Lower leg skin (tissue), 4 donors: ENCODE measurements around the gene CCDC28B. TPM values are rescaled to one million over a fixed set of nuclear protein-coding genes. Genes with fewer than 3 reads are reported as not detected.
A peak's percentile ranks its signal among the peaks of the same experiment; 100 is the strongest.

Experiments
- DNase-seq, 2 donors: peaks; one replicate each; pipeline ENCODE4 v3.0.0-alpha.2; 2019; ENCODE audit warnings: low spot score in 2 of 2
- H3K4me3 ChIP-seq: fragments of 200-600 bp; sonication (generic); 2 replicates; pipeline ENCODE4 v1.5.1; 2017; ENCODE audit warnings: mild to moderate bottlenecking, low read depth; ENCODE audit not compliant: poor library complexity, severe bottlenecking
- CTCF ChIP-seq, 3 donors: fragments of 450-650 bp; IDR thresholded peaks; one replicate each; pipeline ENCODE4 v1.5.1; 2016; ENCODE audit warnings: antibody characterized with exemption in 3 of 3, mild to moderate bottlenecking in 3 of 3, moderate library complexity in 2 of 3
- POLR2A ChIP-seq, 2 donors: fragments of 450-650 bp; IDR thresholded peaks; one replicate each; pipeline ENCODE4 v1.6.1; 2016 to 2017; ENCODE audit warnings: antibody characterized with exemption in 2 of 2, mild to moderate bottlenecking in 1 of 2, moderate library complexity in 1 of 2
- WGBS, 2 donors: methylation state at CpG; one replicate each; pipeline ENCODE4 v1.1.5; 2018; 5-methylcytosine and 5-hydroxymethylcytosine counted together
- intact Hi-C: fragments of 100-400 bp; cut with DNase I; formaldehyde crosslinking; loops from one replicate; pipeline ENCODE4 v1.15.0; 2023; ENCODE audit warnings: low total_unique reads
- total RNA-seq, 4 donors: library from RNA; depleted of rRNA; stranded (reverse); fragments of >200 nt; gene quantifications; one replicate each; pipeline ENCODE4 v1.1.0, GENCODE V29; 2016

The CCDC28B gene
- total RNA-seq, 4 donors from 2014 or later: 2.0 to 3.6 (median 3.3) TPM

DNA sequence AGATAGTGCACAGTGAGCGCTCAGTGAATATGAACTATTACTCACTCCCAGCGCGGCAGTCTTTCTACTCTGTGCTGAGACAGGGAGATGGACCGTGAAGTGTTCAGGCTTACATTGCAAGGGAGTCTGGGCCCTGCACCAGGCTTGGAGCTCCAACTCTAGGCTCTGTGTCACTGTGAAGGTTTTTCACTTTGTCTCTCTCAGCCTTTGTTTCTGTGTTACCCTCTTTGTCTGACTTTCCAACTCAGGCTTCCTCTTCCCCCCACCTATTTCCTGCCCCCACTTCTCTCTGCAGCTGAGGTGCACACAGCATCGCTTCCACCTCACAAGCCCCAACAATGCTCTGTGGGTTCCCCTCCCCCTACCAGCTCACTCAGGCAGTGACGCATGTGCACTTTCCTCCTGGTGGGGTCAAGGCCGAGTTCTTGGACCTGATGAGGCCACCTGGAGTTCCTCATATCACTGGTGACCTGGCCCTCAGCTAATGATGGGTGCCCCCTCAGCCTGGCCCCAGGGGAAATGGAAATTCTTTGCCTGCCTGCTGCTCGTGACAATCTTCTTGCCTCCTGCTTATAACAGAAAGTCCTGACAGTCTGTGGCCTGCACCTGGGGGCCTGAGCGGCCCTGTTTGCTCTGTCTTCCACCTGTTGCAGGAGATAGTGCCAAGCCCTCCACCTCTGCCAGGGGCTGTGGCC lies 49.6 kb downstream of the CCDC28B start:
- peak in 1 of 2 donors; percentile 40 for DNase-seq
- WGBS, 2 donors: 67 to 75% methylated on average over 8 to 9 of the region's 9 CpGs
- no peak overlapping the region for H3K4me3 ChIP-seq

DNA sequence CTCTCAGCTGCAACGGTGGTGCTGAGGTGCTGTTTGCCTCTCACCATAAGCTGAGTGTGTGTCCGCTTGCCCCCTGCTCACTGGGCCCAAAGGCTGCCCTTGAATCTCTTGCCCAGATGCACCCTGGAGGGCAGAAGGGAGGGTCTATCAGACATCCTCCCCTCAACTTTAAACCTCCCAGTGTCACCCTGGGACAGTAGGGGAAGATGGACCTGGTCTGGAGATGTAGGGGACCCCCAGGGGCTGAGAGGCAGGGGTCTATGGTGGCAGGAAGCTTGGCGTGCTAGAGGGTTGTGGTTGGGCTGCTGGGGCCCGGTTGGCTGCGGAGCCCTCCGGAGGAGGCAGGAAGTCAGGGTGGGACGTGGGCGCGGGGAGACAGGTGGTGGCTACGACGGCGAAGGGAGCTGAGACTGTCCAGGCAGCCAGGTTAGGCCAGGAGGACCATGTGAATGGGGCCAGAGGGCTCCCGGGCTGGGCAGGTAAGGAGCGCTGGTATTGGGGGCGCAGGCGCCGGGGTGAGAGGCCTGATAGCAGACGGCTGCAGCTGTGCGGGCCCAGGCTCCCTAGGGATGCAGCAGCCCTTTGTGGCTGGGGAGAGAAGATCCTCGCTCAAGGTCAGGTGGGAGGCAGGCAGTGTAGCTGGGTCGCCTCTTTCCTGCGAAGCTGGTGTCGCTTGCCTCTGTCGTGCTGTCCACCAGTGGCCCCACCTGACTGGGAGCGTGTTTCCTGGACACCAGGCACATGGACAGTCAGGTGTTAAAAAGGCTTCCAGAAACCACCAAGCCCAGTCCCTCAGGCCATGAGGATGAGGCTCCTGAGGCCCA lies 50.7 kb downstream of the CCDC28B start, which contains the start of gene LCK:
Gene LCK, plus strand, starts transcription at position 373 of the 824 bp plus-strand sequence. CDS start 23,065 bp downstream, outside the sequence.
- H3K4me3 ChIP-seq: no peak within 1 kb of the TSS
- no peak for DNase-seq
- 89% methylated on average over 25 of the region's 25 CpGs for WGBS, 2 donors
- TF ChIP-seq CTCF (IDR thresholded peaks at IDR 0.05) (no peak), POLR2A (IDR thresholded peaks at IDR 0.05) (no peak)
- intact Hi-C loops: no loop called here

More for the DNA sequence above, 49.6 kb downstream of the CCDC28B start:
- intact Hi-C loops: no loop called here
- TF ChIP-seq POLR2A (IDR thresholded peaks at IDR 0.05): no peak
- TF ChIP-seq CTCF (IDR thresholded peaks at IDR 0.05): no peak

Other genes with a start within 250 kb of the CCDC28B start
- 10 to 100 TPM; 60.8 to 94.3 (median 84.7) TPM for gene KHDRBS1, start 186.7 kb upstream of the CCDC28B start, total RNA-seq
- gene TMEM39B, start 127.7 kb upstream of the CCDC28B start, total RNA-seq: 1 to 10 TPM; 2.9 to 5.0 (median 4.3) TPM
- gene KPNA6, start 92.5 kb upstream of the CCDC28B start, total RNA-seq: 10 to 100 TPM; 44.2 to 48.5 (median 44.3) TPM
- gene TXLNA, start 20.9 kb upstream of the CCDC28B start, total RNA-seq: 10 to 100 TPM; 41.1 to 62.0 (median 56.6) TPM
- gene IQCC, start 5.1 kb downstream of the CCDC28B start, total RNA-seq: 1 to 10 TPM; 3.4 to 6.5 (median 4.7) TPM
- gene DCDC2B, start 8.5 kb downstream of the CCDC28B start, total RNA-seq: not detected
- gene TMEM234, start 21.8 kb downstream of the CCDC28B start, total RNA-seq: 10 to 100 TPM in 2 of 4 donors, 1 to 10 TPM in 2; 2.7 to 14.8 (median 9.0) TPM
- gene EIF3I, start 21.8 kb downstream of the CCDC28B start, total RNA-seq: 100 to 1,000 TPM; 128 to 189 (median 169) TPM
- 1 to 10 TPM in 1 of 4 donors, under 1 TPM in 2, not detected in 1; 0.42 to 1.4 (median 0.51) TPM for gene FAM167B, start 46.6 kb downstream of the CCDC28B start, total RNA-seq
- 1 to 10 TPM in 3 of 4 donors, under 1 TPM in 1; 0.25 to 3.0 (median 2.0) TPM for gene LCK, start 50.7 kb downstream of the CCDC28B start, total RNA-seq
- gene HDAC1, start 91.5 kb downstream of the CCDC28B start, total RNA-seq: 10 to 100 TPM; 45.7 to 53.9 (median 47.9) TPM
- gene MARCKSL1, start 135.6 kb downstream of the CCDC28B start, total RNA-seq: 10 to 100 TPM in 2 of 4 donors, 1 to 10 TPM in 2; 6.9 to 21.0 (median 11.1) TPM
- 10 to 100 TPM in 2 of 4 donors, 1 to 10 TPM in 2; 7.2 to 20.1 (median 8.7) TPM for gene FAM229A, start 161.9 kb downstream of the CCDC28B start, total RNA-seq
- gene TSSK3, start 161.9 kb downstream of the CCDC28B start, total RNA-seq: 1 to 10 TPM in 1 of 4 donors, under 1 TPM in 2, not detected in 1; 0.42 to 1.5 (median 0.84) TPM
- gene BSDC1, start 193.8 kb downstream of the CCDC28B start, total RNA-seq: 100 to 1,000 TPM in 3 of 4 donors, 10 to 100 TPM in 1; 72.5 to 147 (median 105) TPM